ENCODE results near the gene PSME1.

PSME1 gene

DNA sequence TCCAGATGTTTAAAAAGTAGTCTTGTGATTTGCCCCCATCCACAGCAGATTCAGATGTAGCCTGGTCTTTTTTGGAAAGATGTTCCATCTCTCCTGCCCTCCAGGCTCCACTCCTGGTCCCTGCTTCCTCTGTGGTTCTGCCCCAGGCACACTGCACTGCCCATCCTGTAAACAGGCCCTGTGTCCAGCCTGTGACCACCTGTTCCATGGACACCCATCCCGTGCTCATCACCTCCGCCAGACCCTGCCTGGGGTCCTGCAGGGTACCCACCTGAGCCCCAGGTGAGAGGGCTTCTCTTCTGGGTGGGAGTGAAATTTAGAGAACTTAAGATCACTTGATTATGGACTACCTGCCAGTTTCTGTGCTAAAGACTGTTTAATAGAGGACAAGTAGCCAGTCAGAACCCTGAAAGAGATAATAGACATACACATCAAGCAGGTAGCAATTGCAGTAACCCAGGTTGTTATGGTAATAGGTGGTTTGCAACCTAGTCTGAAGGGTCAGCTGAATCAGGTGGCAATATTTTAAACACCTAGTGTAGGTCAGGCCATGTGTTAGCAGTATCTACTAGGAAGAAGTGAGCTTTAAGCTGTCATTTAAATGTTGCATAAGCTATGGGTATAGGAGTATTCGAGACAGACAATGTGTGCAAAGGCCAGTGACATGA is 13.4 kb downstream of the PSME1 start:
- Histone ChIP-seq H3K4me3 (ENCODE audit: extremely low read depth, insufficient read depth, low read length, poor library complexity, severe bottlenecking) (no peak overlapping the region), H3K27ac (ENCODE audit: low read depth, low read length, severe bottlenecking) (no peak overlapping the region), H3K4me1 (ENCODE audit: control insufficient read depth, insufficient read depth, low read length, poor library complexity, severe bottlenecking) (peaks cover 9% of the 10 kb centered on the region), H3K36me3 (ENCODE audit: control insufficient read depth, insufficient read depth, low read length) (peaks cover 65% of the 10 kb centered on the region), H3K9me3 (ENCODE audit: control insufficient read depth, low read length) (no peaks in the 10 kb centered on the region)
- 100% methylated on average over 1 of the region's 3 CpGs for WGBS, 2 experiments (ENCODE audit: insufficient coverage in 2 of 2)

- Histone ChIP-seq H3K9me3 (ENCODE audit: control insufficient read depth, low read length) (no peaks in the 10 kb centered on the region), H3K27ac (ENCODE audit: low read depth, low read length, severe bottlenecking) (no peak overlapping the region), H3K4me1 (ENCODE audit: control insufficient read depth, insufficient read depth, low read length, poor library complexity, severe bottlenecking) (peaks cover 9% of the 10 kb centered on the region), H3K36me3 (ENCODE audit: control insufficient read depth, insufficient read depth, low read length) (peaks cover 67% of the 10 kb centered on the region), H3K4me3 (ENCODE audit: extremely low read depth, insufficient read depth, low read length, poor library complexity, severe bottlenecking) (no peak overlapping the region)
- WGBS, 2 experiments (ENCODE audit: insufficient coverage in 2 of 2), result 95 to 98% methylated on average over 9 of the region's 9 CpGs
Observed at GRCh38 chr14:24150061-24150460, 14.1 kb downstream of the PSME1 start.

GRCh38 chr14:24150567-24150966 is 14.6 kb downstream of the PSME1 start:
- peaks cover 73% of the 10 kb centered on the region for H3K36me3 ChIP-seq (ENCODE audit: control insufficient read depth, insufficient read depth, low read length)
- H3K4me1 ChIP-seq (ENCODE audit: control insufficient read depth, insufficient read depth, low read length, poor library complexity, severe bottlenecking), result peaks cover 6% of the 10 kb centered on the region
- WGBS, 2 experiments (ENCODE audit: insufficient coverage in 2 of 2), result 96 to 100% methylated on average over 7 to 8 of the region's 9 CpGs
- H3K9me3 ChIP-seq (ENCODE audit: control insufficient read depth, low read length), result no peaks in the 10 kb centered on the region
- no peak overlapping the region for H3K4me3 ChIP-seq (ENCODE audit: extremely low read depth, insufficient read depth, low read length, poor library complexity, severe bottlenecking)
- H3K27ac ChIP-seq (ENCODE audit: low read depth, low read length, severe bottlenecking), result no peak overlapping the region

- peaks cover 2% of the 10 kb centered on the region for H3K4me1 ChIP-seq (ENCODE audit: control insufficient read depth, insufficient read depth, low read length, poor library complexity, severe bottlenecking)
- H3K27ac ChIP-seq (ENCODE audit: low read depth, low read length, severe bottlenecking), result no peak overlapping the region
- peaks cover 77% of the 10 kb centered on the region for H3K36me3 ChIP-seq (ENCODE audit: control insufficient read depth, insufficient read depth, low read length)
- H3K9me3 ChIP-seq (ENCODE audit: control insufficient read depth, low read length), result no peaks in the 10 kb centered on the region
- H3K4me3 ChIP-seq (ENCODE audit: extremely low read depth, insufficient read depth, low read length, poor library complexity, severe bottlenecking), result no peak overlapping the region
- WGBS, 2 experiments (ENCODE audit: insufficient coverage in 2 of 2), result 95 to 100% methylated on average over 4 to 9 of the region's 9 CpGs
Observed at GRCh38 chr14:24150993-24151392, 15.0 kb downstream of the PSME1 start.

- Histone ChIP-seq H3K36me3 (ENCODE audit: control insufficient read depth, insufficient read depth, low read length) (peaks cover 82% of the 10 kb centered on the region), H3K27ac (ENCODE audit: low read depth, low read length, severe bottlenecking) (no peak overlapping the region), H3K9me3 (ENCODE audit: control insufficient read depth, low read length) (no peaks in the 10 kb centered on the region), H3K4me3 (ENCODE audit: extremely low read depth, insufficient read depth, low read length, poor library complexity, severe bottlenecking) (no peak overlapping the region), H3K4me1 (ENCODE audit: control insufficient read depth, insufficient read depth, low read length, poor library complexity, severe bottlenecking) (no peaks in the 10 kb centered on the region)
- 90 to 97% methylated on average over 8 to 13 of the region's 16 CpGs for WGBS, 2 experiments (ENCODE audit: insufficient coverage in 2 of 2)
Observed at GRCh38 chr14:24151404-24152080, 15.5 kb downstream of the PSME1 start.

- no peak overlapping the region for H3K27ac ChIP-seq (ENCODE audit: low read depth, low read length, severe bottlenecking)
- H3K4me1 ChIP-seq (ENCODE audit: control insufficient read depth, insufficient read depth, low read length, poor library complexity, severe bottlenecking), result no peaks in the 10 kb centered on the region
- H3K4me3 ChIP-seq (ENCODE audit: extremely low read depth, insufficient read depth, low read length, poor library complexity, severe bottlenecking), result no peak overlapping the region
- no peaks in the 10 kb centered on the region for H3K9me3 ChIP-seq (ENCODE audit: control insufficient read depth, low read length)
- peaks cover 92% of the 10 kb centered on the region for H3K36me3 ChIP-seq (ENCODE audit: control insufficient read depth, insufficient read depth, low read length)
- WGBS, 2 experiments (ENCODE audit: insufficient coverage in 2 of 2), result 94 to 98% methylated on average over 9 of the region's 10 CpGs
Observed at GRCh38 chr14:24155100-24155499, 19.1 kb downstream of the PSME1 start.

GRCh38 chr14:24156840-24157239 is 20.8 kb downstream of the PSME1 start:
- H3K4me1 ChIP-seq (ENCODE audit: control insufficient read depth, insufficient read depth, low read length, poor library complexity, severe bottlenecking), result no peaks in the 10 kb centered on the region
- no peak overlapping the region for H3K4me3 ChIP-seq (ENCODE audit: extremely low read depth, insufficient read depth, low read length, poor library complexity, severe bottlenecking)
- H3K27ac ChIP-seq (ENCODE audit: low read depth, low read length, severe bottlenecking), result no peak overlapping the region
- peaks cover 81% of the 10 kb centered on the region for H3K36me3 ChIP-seq (ENCODE audit: control insufficient read depth, insufficient read depth, low read length)
- no peaks in the 10 kb centered on the region for H3K9me3 ChIP-seq (ENCODE audit: control insufficient read depth, low read length)
- WGBS, 2 experiments (ENCODE audit: insufficient coverage in 2 of 2), result 100% methylated on average over 1 of the region's 1 CpG

- Histone ChIP-seq H3K4me1 (ENCODE audit: control insufficient read depth, insufficient read depth, low read length, poor library complexity, severe bottlenecking) (no peaks in the 10 kb centered on the region), H3K36me3 (ENCODE audit: control insufficient read depth, insufficient read depth, low read length) (peaks cover 76% of the 10 kb centered on the region), H3K4me3 (ENCODE audit: extremely low read depth, insufficient read depth, low read length, poor library complexity, severe bottlenecking) (no peak overlapping the region), H3K27ac (ENCODE audit: low read depth, low read length, severe bottlenecking) (no peak overlapping the region), H3K9me3 (ENCODE audit: control insufficient read depth, low read length) (no peaks in the 10 kb centered on the region)
- 95 to 97% methylated on average over 11 to 12 of the region's 12 CpGs for WGBS, 2 experiments (ENCODE audit: insufficient coverage in 2 of 2)
Observed at GRCh38 chr14:24157331-24157730, 21.3 kb downstream of the PSME1 start.

DNA sequence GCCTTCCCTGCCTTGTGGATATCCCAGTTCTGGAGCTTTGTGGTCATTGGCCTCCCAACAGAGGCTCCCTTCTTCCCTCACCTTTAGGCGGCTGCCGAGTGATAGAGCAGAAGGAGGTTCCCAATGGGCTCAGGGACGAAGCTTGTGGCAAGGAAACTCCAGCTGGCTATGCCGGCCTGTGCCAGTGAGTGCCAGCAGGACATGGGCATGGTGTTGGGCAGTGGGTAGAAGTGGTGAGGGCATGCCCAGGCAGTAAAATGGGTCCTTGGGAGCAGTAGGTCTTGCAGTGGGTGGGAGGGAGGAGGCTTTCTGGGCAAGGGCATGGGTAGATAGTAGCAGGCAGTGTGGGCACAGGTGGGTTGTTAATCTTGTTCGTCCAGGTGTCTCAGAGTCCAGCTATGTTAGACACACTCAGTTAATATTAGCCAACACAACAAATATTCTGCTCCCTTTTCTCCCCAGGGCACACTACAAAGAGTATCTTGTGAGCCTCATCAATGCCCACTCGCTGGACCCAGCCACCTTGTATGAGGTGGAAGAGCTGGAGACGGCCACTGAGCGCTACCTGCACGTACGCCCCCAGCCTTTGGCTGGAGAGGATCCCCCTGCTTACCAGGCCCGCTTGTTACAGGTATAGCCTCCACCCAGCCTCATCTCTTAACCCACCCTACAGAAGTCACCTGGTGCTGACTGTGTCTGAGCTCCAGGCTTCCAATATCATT is 23.9 kb downstream of the PSME1 start:
- H3K9me3 ChIP-seq (ENCODE audit: control insufficient read depth, low read length), result no peaks in the 10 kb centered on the region
- H3K27ac ChIP-seq (ENCODE audit: low read depth, low read length, severe bottlenecking), result no peak overlapping the region
- peaks cover 72% of the 10 kb centered on the region for H3K36me3 ChIP-seq (ENCODE audit: control insufficient read depth, insufficient read depth, low read length)
- no peak overlapping the region for H3K4me3 ChIP-seq (ENCODE audit: extremely low read depth, insufficient read depth, low read length, poor library complexity, severe bottlenecking)
- 87 to 94% methylated on average over 7 of the region's 11 CpGs for WGBS, 2 experiments (ENCODE audit: insufficient coverage in 2 of 2)
- no peaks in the 10 kb centered on the region for H3K4me1 ChIP-seq (ENCODE audit: control insufficient read depth, insufficient read depth, low read length, poor library complexity, severe bottlenecking)

GRCh38 chr14:24160499-24160849 is 24.5 kb downstream of the PSME1 start:
- Histone ChIP-seq H3K4me1 (ENCODE audit: control insufficient read depth, insufficient read depth, low read length, poor library complexity, severe bottlenecking) (no peaks in the 10 kb centered on the region), H3K4me3 (ENCODE audit: extremely low read depth, insufficient read depth, low read length, poor library complexity, severe bottlenecking) (no peak overlapping the region), H3K27ac (ENCODE audit: low read depth, low read length, severe bottlenecking) (peak overlapping the region; percentile 59), H3K36me3 (ENCODE audit: control insufficient read depth, insufficient read depth, low read length) (peaks cover 72% of the 10 kb centered on the region), H3K9me3 (ENCODE audit: control insufficient read depth, low read length) (no peaks in the 10 kb centered on the region)
- 93 to 100% methylated on average over 2 to 4 of the region's 4 CpGs for whole genome bisulfite sequencing, 2 experiments (ENCODE audit: insufficient coverage in 2 of 2)
